Cardiac muscle cell (in vitro differentiated cells and primary cell): ENCODE results near the gene CCL2. TPM values are rescaled to one million over a fixed set of nuclear protein-coding genes. Genes with fewer than 3 reads are reported as not detected.

Source experiments
- DNase-seq, 2 donors: peaks; one replicate each; pipeline versions ENCODE4 v3.0.0 to v3.0.0-alpha.2; 2010 to 2017; ENCODE audit warnings: low read depth in 1 of 2, low spot score in 1 of 2
- H3K27ac ChIP-seq: fragments of 200-600 bp; sonication (generic); 2 replicates; pipeline ENCODE4 v1.5.1; 2016
- H3K27me3 ChIP-seq: fragments of 200-600 bp; sonication (generic); 2 replicates; pipeline ENCODE4 v1.6.0; 2016; ENCODE audit warnings: control low read depth
- H3K36me3 ChIP-seq: fragments of 200-600 bp; sonication (generic); 2 replicates; pipeline ENCODE4 v1.5.1; 2016; ENCODE audit warnings: control low read depth
- H3K4me1 ChIP-seq: fragments of 200-600 bp; sonication (generic); 2 replicates; pipeline ENCODE4 v1.8.1; 2017; ENCODE audit warnings: low read depth, mild to moderate bottlenecking, mixed run types
- H3K4me3 ChIP-seq: fragments of 200-600 bp; sonication (generic); 2 replicates; pipeline ENCODE4 v1.5.1; 2016; ENCODE audit warnings: mild to moderate bottlenecking
- H3K9me3 ChIP-seq: fragments of 200-600 bp; sonication (generic); 2 replicates; pipeline ENCODE4 v1.5.1; 2017; ENCODE audit warnings: low read depth, mild to moderate bottlenecking, control low read depth
- CTCF ChIP-seq: IDR thresholded peaks from 2 replicates; pipeline ENCODE4 v1.5.1; 2012; ENCODE audit warnings: low read depth, mild to moderate bottlenecking, low read length
- polyA plus RNA-seq: library from polyadenylated mRNA; unstranded; fragments of >200 nt; fragmentation: Nextera tagmentation; extraction: Ambion mirVana; gene quantifications from 2 replicates; pipeline ENCODE4 v1.2.1, GENCODE V29; 2016
- total RNA-seq: library from RNA; depleted of rRNA; stranded (reverse); fragments of >200 nt; gene quantifications from 2 replicates; pipeline ENCODE4 v1.2.3, GENCODE V29; 2016

The CCL2 gene
- total and polyA plus RNA-seq, 2 experiments from 2014 or later = 0.54 to 0.77 TPM

- Histone ChIP-seq H3K36me3 (no peaks in the 10 kb centered on the region), H3K4me1 (no peaks in the 10 kb centered on the region), H3K9me3 (no peaks in the 10 kb centered on the region), H3K27ac (no peak overlapping the region), H3K4me3 (no peak overlapping the region), H3K27me3 (no peaks in the 10 kb centered on the region)
- TF ChIP-seq CTCF = no peak
- peak in 1 of 2 donors; percentile 63 for DNase-seq
These were observed 14.0 kb upstream of the CCL2 start for GRCh38 chr17:34241062-34241461.

GRCh38 chr17:34242587-34243363 is 12.3 kb upstream of the CCL2 start:
- Histone ChIP-seq H3K27ac (no peak overlapping the region), H3K4me1 (no peaks in the 10 kb centered on the region), H3K27me3 (no peaks in the 10 kb centered on the region), H3K9me3 (no peaks in the 10 kb centered on the region), H3K36me3 (no peaks in the 10 kb centered on the region), H3K4me3 (no peak overlapping the region)
- no peak for TF ChIP-seq CTCF
- DNase-seq = no peak

- Histone ChIP-seq H3K4me1 (no peaks in the 10 kb centered on the region), H3K9me3 (no peaks in the 10 kb centered on the region), H3K36me3 (no peaks in the 10 kb centered on the region), H3K27ac (no peak overlapping the region), H3K4me3 (no peak overlapping the region), H3K27me3 (no peaks in the 10 kb centered on the region)
- DNase-seq = no peak
- no peak for TF ChIP-seq CTCF
These were observed 11.4 kb upstream of the CCL2 start for GRCh38 chr17:34243364-34244320.

GRCh38 chr17:34245351-34245905 is 9.7 kb upstream of the CCL2 start:
- Histone ChIP-seq H3K27me3 (no peaks in the 10 kb centered on the region), H3K4me3 (no peak overlapping the region), H3K9me3 (no peaks in the 10 kb centered on the region), H3K36me3 (no peaks in the 10 kb centered on the region), H3K4me1 (no peaks in the 10 kb centered on the region), H3K27ac (no peak overlapping the region)
- DNase-seq = no peak
- TF ChIP-seq CTCF = no peak

GRCh38 chr17:34246446-34246845 is 8.6 kb upstream of the CCL2 start:
- Histone ChIP-seq H3K36me3 (no peaks in the 10 kb centered on the region), H3K27me3 (no peaks in the 10 kb centered on the region), H3K9me3 (no peaks in the 10 kb centered on the region), H3K4me3 (no peak overlapping the region), H3K27ac (no peak overlapping the region), H3K4me1 (no peaks in the 10 kb centered on the region)
- no peak for TF ChIP-seq CTCF
- DNase-seq = no peak
